HepG2 (cell line): ENCODE results near the gene MTOR. TPM values are rescaled to one million over a fixed set of nuclear protein-coding genes. Genes with fewer than 3 reads are reported as not detected.

Experiments used
- ATAC-seq: fragments of 200-7000 bp; cut with Tn5 transposase; 3 replicates; pipeline ENCODE4 v1.9.1; 2020; ENCODE audit warnings: mild to moderate bottlenecking, moderate library complexity
- BruUV-seq: library from RNA; stranded (reverse); fragments of 400-500 nt; replicated peaks from 2 replicates; lab custom pipeline; 2021; lab: Mats Ljungman, UMichigan
- CTCF ChIA-PET: fragments of 300-600 bp; formaldehyde crosslinking; extraction: SDS; loops from one replicate; lab custom pipeline; 2021; ENCODE audit warnings: low total read pairs, inconsistent platforms, low intra/inter-chr PET ratio; lab: Yijun Ruan, JAX
- POLR2A ChIA-PET: fragments of 350-600 bp; sonication (Branson Sonifier 250); formaldehyde crosslinking; loops from one replicate; lab custom pipeline; 2020; ENCODE audit warnings: antibody characterized with exemption, inconsistent platforms; lab: Yijun Ruan, JAX
- DNase-seq: peaks from one replicate; pipeline ENCODE4 v3.0.0-alpha.2; 2015; ENCODE audit warnings: low spot score
- FAIRE-seq: peaks from 3 replicates; lab custom pipeline; 2011; peaks lifted over from hg19 to GRCh38; lab: Jason Lieb, UNC
- H2AFZ ChIP-seq: one replicate; pipeline ENCODE4 v1.6.1; 2011; ENCODE audit warnings: low read length, inconsistent platforms
- H3K27ac ChIP-seq: fragments of 300-600 bp; 3 replicates; pipeline ENCODE4 v1.8.0; 2011; ENCODE audit warnings: mixed run types, mild to moderate bottlenecking, mixed read lengths, low read length, inconsistent platforms; ENCODE audit not compliant: insufficient read depth; ENCODE audit errors: extremely low read length
- H3K27me3 ChIP-seq, 2 experiments: fragments of 200-600 bp in 1 of 2; 2 replicates in 1 of 2; 3 replicates in 1 of 2; pipeline versions ENCODE4 v1.6.0 to v1.8.0; 2011; ENCODE audit warnings: low read length in 2 of 2, mild to moderate bottlenecking in 2 of 2, moderate library complexity in 2 of 2, inconsistent platforms in 1 of 2; ENCODE audit not compliant: insufficient read depth in 2 of 2, control insufficient read depth in 1 of 2
- H3K36me3 ChIP-seq, 2 experiments: fragments of 200-600 bp in 1 of 2; replicated peaks in 1 of 2; 2 replicates in 1 of 2; 3 replicates in 1 of 2; pipeline versions ENCODE4 v1.5.1 to v1.8.0; 2011; ENCODE audit warnings: low read length in 2 of 2, inconsistent platforms in 1 of 2; ENCODE audit not compliant: insufficient read depth in 2 of 2, control insufficient read depth in 1 of 2
- H3K4me1 ChIP-seq: 2 replicates; pipeline ENCODE4 v1.5.1; 2012; ENCODE audit warnings: low read length, inconsistent platforms; ENCODE audit not compliant: insufficient read depth
- H3K4me2 ChIP-seq: 2 replicates; pipeline ENCODE4 v1.6.0; 2011; ENCODE audit warnings: low read depth, low read length, inconsistent platforms
- H3K4me3 ChIP-seq, 3 experiments: fragments of 200-600 bp in 1 of 3; sonication (generic), shearing (Covaris generic) in 1 of 3; replicated peaks in 1 of 3; 2 replicates each; pipeline ENCODE4 v1.5.1; 2011 to 2016; ENCODE audit warnings: low read length in 3 of 3, inconsistent platforms in 2 of 3, low read depth in 2 of 3, mild to moderate bottlenecking in 2 of 3, control low read depth in 1 of 3, mixed read lengths in 1 of 3; ENCODE audit not compliant: insufficient read depth in 1 of 3
- H3K79me2 ChIP-seq: one replicate; pipeline ENCODE4 v1.6.1; 2011; ENCODE audit warnings: low read length, inconsistent platforms; ENCODE audit not compliant: insufficient read depth
- H3K9ac ChIP-seq: 2 replicates; pipeline ENCODE4 v1.6.0; 2011; ENCODE audit warnings: mild to moderate bottlenecking, low read depth, low read length, inconsistent platforms; ENCODE audit not compliant: insufficient read depth
- H3K9me3 ChIP-seq: 2 replicates; pipeline ENCODE4 v1.5.1; 2012; ENCODE audit warnings: mild to moderate bottlenecking, low read length
- H4K20me1 ChIP-seq: 2 replicates; pipeline ENCODE4 v1.6.0; 2011; ENCODE audit warnings: inconsistent platforms, mild to moderate bottlenecking, low read length, moderate library complexity; ENCODE audit not compliant: insufficient read depth
- ARNT2 ChIP-seq: sonication (generic); formaldehyde crosslinking; IDR thresholded peaks from 2 replicates; pipeline ENCODE4 v1.8.0; 2022; ENCODE audit warnings: mild to moderate bottlenecking, low read depth, missing genetic modification reagents, moderate library complexity
- GATA4 ChIP-seq: sonication (generic); IDR thresholded peaks from 2 replicates; pipeline ENCODE4 v1.6.1; 2016; ENCODE audit warnings: antibody characterized with exemption, low read depth, borderline replicate concordance
- KLF11 ChIP-seq: IDR thresholded peaks from 2 replicates; pipeline ENCODE4 v1.6.1; 2016; ENCODE audit warnings: missing compliant biosample characterization
- MED8 ChIP-seq: sonication (generic); formaldehyde crosslinking; IDR thresholded peaks from 2 replicates; pipeline ENCODE4 v1.8.1; 2023; ENCODE audit warnings: mild to moderate bottlenecking, missing genetic modification reagents; ENCODE audit not compliant: insufficient replicate concordance
- MLLT10 ChIP-seq: sonication (generic); formaldehyde crosslinking; IDR thresholded peaks from 2 replicates; pipeline ENCODE4 v1.4.0; 2020; ENCODE audit warnings: missing genetic modification reagents
- MTA1 ChIP-seq: sonication (generic); formaldehyde crosslinking; IDR thresholded peaks from 2 replicates; pipeline ENCODE4 v1.4.0; 2020; ENCODE audit warnings: missing genetic modification reagents, mild to moderate bottlenecking, borderline replicate concordance
- NCOR1 ChIP-seq: fragments of 200-600 bp; sonication (generic); IDR thresholded peaks from 2 replicates; pipeline ENCODE4 v1.7.0; 2017; ENCODE audit warnings: antibody characterized with exemption, low read length, borderline replicate concordance
- POLR2AphosphoS2 ChIP-seq: IDR thresholded peaks from 2 replicates; pipeline ENCODE4 v1.6.1; 2011; ENCODE audit warnings: low read depth, low read length, improper control_type of control experiment
- REL ChIP-seq: sonication (generic); formaldehyde crosslinking; conservative IDR thresholded peaks from 2 replicates; pipeline ENCODE4 v1.8.0; 2022; ENCODE audit warnings: mild to moderate bottlenecking, missing genetic modification reagents, moderate library complexity
- SATB2 ChIP-seq: sonication (generic); formaldehyde crosslinking; IDR thresholded peaks from 2 replicates; pipeline ENCODE4 v1.5.0; 2020; ENCODE audit warnings: missing genetic modification reagents
- TEAD3 ChIP-seq: optimal IDR thresholded peaks from 2 replicates; pipeline ENCODE3; 2016; ENCODE audit warnings: borderline replicate concordance
- WIZ ChIP-seq: sonication (generic); formaldehyde crosslinking; IDR thresholded peaks from 2 replicates; pipeline ENCODE4 v1.5.1; 2020; ENCODE audit warnings: mild to moderate bottlenecking, missing genetic modification reagents
- ZBTB38 ChIP-seq: sonication (generic); formaldehyde crosslinking; IDR thresholded peaks from 2 replicates; pipeline ENCODE4 v1.5.1; 2020; ENCODE audit warnings: mild to moderate bottlenecking, missing genetic modification reagents
- ZMYM3 ChIP-seq: sonication (generic); formaldehyde crosslinking; IDR thresholded peaks from 2 replicates; pipeline ENCODE4 v1.5.1; 2020; ENCODE audit warnings: mild to moderate bottlenecking, missing genetic modification reagents
- ZNF501 ChIP-seq: sonication (generic); formaldehyde crosslinking; IDR thresholded peaks from 2 replicates; pipeline ENCODE4 v1.5.1; 2020; ENCODE audit warnings: mild to moderate bottlenecking, moderate library complexity, missing genetic modification reagents
- ZNF781 ChIP-seq: sonication (generic); formaldehyde crosslinking; IDR thresholded peaks from 2 replicates; pipeline ENCODE4 v1.5.1; 2020; ENCODE audit warnings: borderline replicate concordance, mild to moderate bottlenecking, missing genetic modification reagents; ENCODE audit errors: not compliant biosample characterization
- WGBS: methylation state at CpG from one replicate; pipeline ENCODE4 v1.1.6; 2017; ENCODE audit warnings: low lambda C conversion rate; 5-methylcytosine and 5-hydroxymethylcytosine counted together
- in situ Hi-C: cut with HindIII; loops from 2 replicates; pipeline ENCODE4 v1.10.0; 2017; ENCODE audit warnings: low pct_unique_long_range_greater_than_20kb; ENCODE audit not compliant: extremely low pct_ligation_motif_present
- intact Hi-C: fragments of 100-400 bp; cut with micrococcal nuclease; formaldehyde crosslinking; loops from one replicate; pipeline ENCODE4 v1.10.0; 2022; ENCODE audit not compliant: unreplicated experiment
- polyA plus RNA-seq, 8 experiments: library from polyadenylated mRNA; depleted of rRNA in 3 of 8; stranded (reverse) in 7 of 8; unstranded in 1 of 8; fragments of >200 nt; fragmentation: Illumina TruSeq in 4 of 8; extraction: Trizol in 4 of 8; gene quantifications; 2 replicates each; pipeline versions ENCODE4 v1.2.1 to v1.2.3, GENCODE V29; 2011 to 2016; ENCODE audit warnings: low read depth in 4 of 8, missing spikeins in 1 of 8, mixed read lengths in 1 of 8; ENCODE audit not compliant: insufficient read depth in 1 of 8
- total RNA-seq, 5 experiments: library from RNA; depleted of rRNA; stranded (reverse); fragments of >200 nt; fragmentation: Illumina TruSeq; extraction: Trizol; gene quantifications; 2 replicates each; pipeline ENCODE4 v1.2.3, GENCODE V29; 2016; ENCODE audit warnings: low read depth in 1 of 5
- TF ChIP-seq, protein P1 (sequence below): sonication (generic); formaldehyde crosslinking; IDR thresholded peaks from 2 replicates; pipeline ENCODE4 v1.5.0; 2020; ENCODE audit warnings: missing genetic modification reagents

MTOR gene
- total and polyA plus RNA-seq, 2 of the 13 experiments (the other 11 are each of a cell fraction or from before 2014, with no cell fraction given) = 24.6 to 34.6 TPM

DNA sequence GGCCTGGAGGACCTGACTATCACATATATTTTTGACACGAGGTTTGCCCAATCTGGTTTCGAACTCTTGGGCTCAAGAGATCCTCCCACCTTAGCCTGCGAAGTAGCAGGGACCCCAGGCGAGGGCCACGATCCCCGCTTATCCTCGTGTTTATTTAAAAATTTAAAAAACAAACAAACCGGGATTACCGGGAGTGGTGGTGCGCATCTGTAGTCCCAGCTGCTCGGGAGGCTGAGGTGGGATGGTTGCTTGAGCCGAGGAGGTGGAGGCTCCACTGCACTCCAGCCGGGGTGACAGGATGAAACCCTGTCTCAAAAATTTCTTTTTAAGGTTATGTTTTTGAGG, 162.2 kb downstream of the MTOR start (continued):
- TF ChIP-seq ZBTB38 (CRISPR knock-in tag) = peak; percentile 50; the same call in 1 of the 2 replicates
- TF ChIP-seq ZMYM3 (CRISPR knock-in tag) = peak; percentile 50; the same call in 1 of the 2 replicates
- TF ChIP-seq REL = no peak
- no peak for TF ChIP-seq NCOR1
- TF ChIP-seq ZNF501 (CRISPR knock-in tag) = peak; percentile 41; the same call in 1 of the 2 replicates

DNA sequence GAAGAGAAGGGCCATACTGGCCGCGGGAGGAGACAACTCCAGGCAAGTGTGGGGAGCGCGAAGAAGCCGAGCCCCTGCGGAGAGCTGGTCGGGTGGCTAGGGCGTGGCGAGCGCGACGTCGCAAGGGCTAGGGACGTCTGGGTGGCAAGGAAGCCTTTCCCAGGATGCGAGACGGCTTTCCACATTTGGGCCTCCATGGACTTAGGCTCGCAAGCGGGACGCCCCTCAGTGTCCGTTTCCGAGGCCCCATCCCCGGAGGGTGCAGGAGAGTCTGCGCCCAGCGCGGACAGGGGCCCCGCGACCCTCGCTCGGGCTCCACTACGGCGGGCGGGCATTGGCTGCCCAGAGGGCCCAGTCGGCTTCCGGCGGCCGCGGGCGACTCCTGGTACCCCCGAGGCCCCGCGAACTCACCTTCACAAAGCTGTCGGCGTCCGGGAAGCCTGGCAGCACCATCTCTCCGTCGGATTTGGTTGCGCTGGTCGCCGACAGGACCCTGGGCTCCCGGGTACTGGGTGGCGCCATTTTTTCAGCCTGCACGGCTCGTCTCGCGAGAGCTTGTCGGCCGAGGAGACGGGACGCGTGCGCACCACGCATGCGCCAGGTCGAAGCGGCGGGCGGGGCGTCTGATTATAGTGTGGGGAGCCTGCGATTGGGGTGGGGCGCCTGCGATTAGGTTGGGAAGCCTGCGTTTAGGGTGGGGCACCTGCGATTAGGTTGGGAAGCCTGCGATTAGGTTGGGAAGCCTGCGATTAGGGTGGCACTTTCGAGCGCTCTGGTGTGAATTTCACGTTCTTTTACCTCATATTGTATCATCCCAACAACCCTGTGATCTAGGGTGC, 162.8 kb downstream of the MTOR start, which contains the start of gene EXOSC10:
TSS of gene EXOSC10 (minus strand) at position 560 of the 839 bp plus-strand sequence. CDS start at position 522, 38 bp downstream.
- FAIRE-seq = peak; percentile 15
- H3K4me1 ChIP-seq = peaks cover 20% of the 10 kb centered on the region
- no peaks in the 10 kb centered on the region for H3K9me3 ChIP-seq
- intact Hi-C loops (loop anchor here (1.0 to 5.0 kb wide), 2 partner anchors 39 to 62 kb away; partner anchors contain the start of gene SRM), in situ Hi-C loops (no loop called here)
- H3K27ac ChIP-seq = peak within 1 kb of the TSS; percentile 85
- ChIA-PET POLR2A (interaction anchor here (0.6 to 1.6 kb wide), 14 partner anchors 9 to 919 kb away, joined by 3 to 15 read pairs (median 4); partner anchors contain the start of genes MASP2, MIIP, SRM and TARDBP), CTCF (no interaction called here)
- H3K4me3 ChIP-seq = peak within 1 kb of the TSS; percentile 94 to 98 (median 95)
- H3K36me3 ChIP-seq = peaks cover 6 to 22% of the 10 kb centered on the region in 2 experiments; a peak in 4 of 5 replicates
- no peaks in the 10 kb centered on the region; a peak in 1 of 5 replicates for H3K27me3 ChIP-seq
- 2% methylated on average over 35 of the region's 78 CpGs for WGBS
- ATAC-seq = peak; percentile 92
- H3K9ac ChIP-seq = peak within 1 kb of the TSS; percentile 95
- H2AFZ ChIP-seq = peak within 1 kb of the TSS; percentile 74
- peak; percentile 81 for DNase-seq
- BruUV-seq = no TSS peak
- H4K20me1 ChIP-seq = no peaks in the 10 kb centered on the region
- peak within 1 kb of the TSS; percentile 94 for H3K4me2 ChIP-seq
- peaks cover 17% of the 10 kb centered on the region for H3K79me2 ChIP-seq
- TF ChIP-seq ARNT2 (CRISPR knock-in tag) (peak; percentile 84), MLLT10 (CRISPR knock-in tag) (no peak), MED8 (CRISPR knock-in tag) (peak; percentile 75), POLR2AphosphoS2 (0 out of 2 replicates have a peak, but pooled peaks have one; percentile 38), KLF11 (CRISPR knock-in tag) (0 out of 2 replicates have a peak, but pooled peaks have one; percentile 56), GATA4 (no peak), TEAD3 (CRISPR knock-in tag) (no peak), WIZ (no peak; the same call in 1 of the 2 replicates), SATB2 (CRISPR knock-in tag) (0 out of 2 replicates have a peak, but pooled peaks have one; percentile 53), ZNF781 (CRISPR knock-in tag) (no peak), MTA1 (peak; percentile 29; the same call in 1 of the 2 replicates)
- TF ChIP-seq, protein P1, sequence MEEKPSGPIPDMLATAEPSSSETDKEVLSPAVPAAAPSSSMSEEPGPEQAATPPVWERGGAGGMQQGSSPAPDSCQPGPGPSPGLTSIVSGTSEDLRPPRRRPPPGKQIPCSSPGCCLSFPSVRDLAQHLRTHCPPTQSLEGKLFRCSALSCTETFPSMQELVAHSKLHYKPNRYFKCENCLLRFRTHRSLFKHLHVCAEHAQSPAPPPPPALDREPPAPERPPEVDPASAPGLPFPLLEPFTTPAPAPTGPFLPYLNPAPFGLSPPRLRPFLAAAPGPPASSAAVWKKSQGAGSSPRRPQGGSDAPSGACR (CRISPR knock-in tag) = peak; percentile 75; the same call in 1 of the 2 replicates
